GM23338 (cell line): ENCODE results near the gene SLC22A3. TPM values are rescaled to one million over a fixed set of nuclear protein-coding genes. Genes with fewer than 3 reads are reported as not detected.

Experiments
- ATAC-seq: fragments of 200-7000 bp; cut with Tn5 transposase; 3 replicates; pipeline ENCODE4 v1.9.1; 2020
- DNase-seq: peaks from one replicate; pipeline ENCODE4 v3.0.0-alpha.2; 2015; ENCODE audit warnings: low spot score
- H2AFZ ChIP-seq: fragments of 200-600 bp; sonication (generic); 2 replicates; pipeline ENCODE4 v1.8.0; 2016; ENCODE audit warnings: antibody characterized with exemption, mild to moderate bottlenecking, moderate library complexity
- H3F3A ChIP-seq: fragments of 200-600 bp; sonication (generic); replicated peaks from 2 replicates; pipeline ENCODE4 v1.8.0; 2017; ENCODE audit warnings: antibody characterized with exemption, mixed run types, low read depth
- H3K27ac ChIP-seq: fragments of 200-600 bp; sonication (generic); 2 replicates; pipeline ENCODE4 v1.6.1; 2016; ENCODE audit warnings: low read depth
- H3K27me3 ChIP-seq: fragments of 200-600 bp; sonication (generic); 2 replicates; pipeline ENCODE4 v1.8.0; 2016; ENCODE audit warnings: mild to moderate bottlenecking, mixed run types, moderate library complexity; ENCODE audit not compliant: insufficient read depth
- H3K36me3 ChIP-seq: fragments of 200-600 bp; sonication (generic); 2 replicates; pipeline ENCODE4 v1.8.0; 2016; ENCODE audit warnings: mild to moderate bottlenecking; ENCODE audit not compliant: insufficient read depth
- H3K4me1 ChIP-seq: fragments of 200-600 bp; sonication (generic); 2 replicates; pipeline ENCODE4 v1.8.0; 2016; ENCODE audit warnings: mild to moderate bottlenecking, moderate library complexity; ENCODE audit not compliant: insufficient read depth
- H3K4me2 ChIP-seq: fragments of 200-600 bp; sonication (generic); 2 replicates; pipeline ENCODE4 v1.7.1; 2017; ENCODE audit warnings: mixed run types
- H3K4me3 ChIP-seq: fragments of 200-600 bp; sonication (generic); 2 replicates; pipeline ENCODE4 v1.6.1; 2016; ENCODE audit warnings: mixed run types
- H3K79me2 ChIP-seq: fragments of 200-600 bp; sonication (generic); replicated peaks from 2 replicates; pipeline ENCODE4 v1.8.0; 2017; ENCODE audit warnings: mild to moderate bottlenecking; ENCODE audit not compliant: insufficient read depth
- H3K9me2 ChIP-seq: fragments of 200-600 bp; sonication (generic); 2 replicates; pipeline ENCODE4 v1.8.0; 2017; ENCODE audit not compliant: insufficient read depth
- H4K20me1 ChIP-seq: fragments of 200-600 bp; sonication (generic); replicated peaks from 2 replicates; pipeline ENCODE4 v1.8.0; 2017; ENCODE audit warnings: mild to moderate bottlenecking; ENCODE audit not compliant: insufficient read depth
- H3K27ac Mint-ChIP-seq: 2 replicates; pipeline ENCODE4 v1.8.0; 2020; ENCODE audit warnings: inconsistent platforms, mild to moderate bottlenecking, moderate library complexity, mixed read lengths
- H3K27me3 Mint-ChIP-seq: 3 replicates; pipeline ENCODE4 v1.8.0; 2022; ENCODE audit warnings: low read depth, mild to moderate bottlenecking, moderate library complexity, mixed read lengths, inconsistent platforms; ENCODE audit not compliant: insufficient read depth, poor library complexity
- H3K36me3 Mint-ChIP-seq: 3 replicates; pipeline ENCODE4 v1.8.0; 2021; ENCODE audit warnings: low read depth, mild to moderate bottlenecking, inconsistent platforms, moderate library complexity, mixed read lengths
- H3K4me1 Mint-ChIP-seq: 3 replicates; pipeline ENCODE4 v1.8.0; 2020; ENCODE audit warnings: mild to moderate bottlenecking, inconsistent platforms, mixed read lengths
- H3K4me3 Mint-ChIP-seq: 3 replicates; pipeline ENCODE4 v1.8.0; 2021; ENCODE audit warnings: moderate library complexity, mild to moderate bottlenecking, inconsistent platforms, mixed read lengths
- H3K9me3 Mint-ChIP-seq: 3 replicates; pipeline ENCODE4 v1.8.0; 2020; ENCODE audit warnings: moderate library complexity, mild to moderate bottlenecking, inconsistent platforms, mixed read lengths
- CREB1 ChIP-seq: fragments of 250-450 bp; sonication (Bioruptor Pico); IDR thresholded peaks from 2 replicates; pipeline ENCODE4 v1.5.0; 2020; ENCODE audit warnings: low read depth, mild to moderate bottlenecking, moderate library complexity
- EZH2 ChIP-seq: fragments of 200-600 bp; sonication (generic); IDR thresholded peaks from one replicate; pipeline ENCODE4 v1.8.0; 2017; ENCODE audit warnings: antibody characterized with exemption, mild to moderate bottlenecking, low read depth; ENCODE audit not compliant: unreplicated experiment
- EZH2phosphoT487 ChIP-seq: fragments of 200-600 bp; sonication (generic); IDR thresholded peaks from one replicate; pipeline ENCODE4 v1.8.1; 2018; ENCODE audit warnings: antibody characterized with exemption; ENCODE audit not compliant: unreplicated experiment
- NANOG ChIP-seq: IDR thresholded peaks from 2 replicates; pipeline ENCODE4 v1.6.1; 2016; ENCODE audit warnings: antibody characterized with exemption, borderline replicate concordance
- POLR2AphosphoS5 ChIP-seq: IDR thresholded peaks from 2 replicates; pipeline ENCODE4 v1.6.1; 2016; ENCODE audit warnings: antibody characterized with exemption, low read depth
- STAT1 ChIP-seq: IDR thresholded peaks from one replicate; pipeline ENCODE4 v1.6.1; 2016; ENCODE audit warnings: antibody characterized with exemption; ENCODE audit not compliant: unreplicated experiment
- ZNF114 ChIP-seq: fragments of 250-450 bp; sonication (Bioruptor Pico); IDR thresholded peaks from 2 replicates; pipeline ENCODE4 v1.5.0; 2020; ENCODE audit warnings: mild to moderate bottlenecking, moderate library complexity
- ZNF331 ChIP-seq: fragments of 250-450 bp; sonication (Bioruptor Pico); IDR thresholded peaks from 2 replicates; pipeline ENCODE4 v1.5.0; 2020; ENCODE audit warnings: low read depth, mild to moderate bottlenecking, moderate library complexity
- polyA plus RNA-seq: library from polyadenylated mRNA; unstranded; fragments of >200 nt; fragmentation: Nextera tagmentation; extraction: Ambion mirVana; gene quantifications from 2 replicates; pipeline ENCODE4 v1.2.1, GENCODE V29; 2016
- total RNA-seq: library from RNA; depleted of rRNA; stranded (reverse); fragments of >200 nt; shearing (Covaris generic); gene quantifications from 2 replicates; pipeline ENCODE4 v1.2.3, GENCODE V29; 2014
- TF ChIP-seq, protein P1 (sequence below), 2 experiments: fragments of 200-600 bp in 1 of 2; sonication (generic) in 1 of 2; conservative IDR thresholded peaks; 2 replicates each; pipeline versions ENCODE4 v1.5.1 to v1.6.1; 2016 to 2017; ENCODE audit warnings: antibody characterized with exemption in 2 of 2, low read depth in 2 of 2, mild to moderate bottlenecking in 2 of 2, moderate library complexity in 1 of 2
- TF ChIP-seq, protein P2 (sequence below): IDR thresholded peaks from one replicate; pipeline ENCODE4 v1.6.1; 2018; ENCODE audit warnings: antibody characterized with exemption; ENCODE audit not compliant: unreplicated experiment
- TF ChIP-seq, protein P3 (sequence below): IDR thresholded peaks from 2 replicates; pipeline ENCODE4 v1.6.1; 2016; ENCODE audit warnings: antibody characterized with exemption

SLC22A3 gene
- total and polyA plus RNA-seq, 2 experiments from 2014 or later = 0.78 to 3.2 TPM

DNA sequence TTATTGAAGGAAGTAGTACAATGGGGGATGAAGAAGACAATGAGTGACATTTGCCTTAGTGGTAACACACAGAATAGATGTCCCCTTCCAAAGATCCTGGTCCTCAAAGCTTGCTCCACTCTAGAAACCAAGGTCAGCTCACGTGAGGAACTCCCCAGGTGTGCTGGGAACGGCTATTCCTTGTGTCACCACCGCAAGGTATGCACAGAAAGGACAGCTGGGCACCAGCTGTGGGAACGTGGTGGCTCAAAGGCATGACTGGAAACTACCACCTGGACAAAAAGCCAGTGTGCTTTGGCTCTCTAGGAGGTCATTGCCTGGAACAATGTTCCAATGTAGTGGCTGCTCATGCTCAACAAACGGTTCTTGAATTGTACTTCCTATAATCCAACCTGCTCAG lies 94.0 kb downstream of the SLC22A3 start:
- peaks cover 9% of the 10 kb centered on the region for H3K4me1 Mint-ChIP-seq
- no peak for ATAC-seq

More for the DNA sequence above, 94.0 kb downstream of the SLC22A3 start:
- Mint-ChIP-seq H3K27me3 (no peaks in the 10 kb centered on the region), H3K36me3 (peaks cover 3% of the 10 kb centered on the region; the same call in 1 of the 3 replicates), H3K27ac (no peak overlapping the region), H3K9me3 (no peaks in the 10 kb centered on the region), H3K4me3 (no peak overlapping the region)
- no peaks in the 10 kb centered on the region for H3K4me1 ChIP-seq
- DNase-seq = no peak
- TF ChIP-seq POLR2AphosphoS5 = no peak
- no peak for TF ChIP-seq STAT1
- TF ChIP-seq, protein P1, sequence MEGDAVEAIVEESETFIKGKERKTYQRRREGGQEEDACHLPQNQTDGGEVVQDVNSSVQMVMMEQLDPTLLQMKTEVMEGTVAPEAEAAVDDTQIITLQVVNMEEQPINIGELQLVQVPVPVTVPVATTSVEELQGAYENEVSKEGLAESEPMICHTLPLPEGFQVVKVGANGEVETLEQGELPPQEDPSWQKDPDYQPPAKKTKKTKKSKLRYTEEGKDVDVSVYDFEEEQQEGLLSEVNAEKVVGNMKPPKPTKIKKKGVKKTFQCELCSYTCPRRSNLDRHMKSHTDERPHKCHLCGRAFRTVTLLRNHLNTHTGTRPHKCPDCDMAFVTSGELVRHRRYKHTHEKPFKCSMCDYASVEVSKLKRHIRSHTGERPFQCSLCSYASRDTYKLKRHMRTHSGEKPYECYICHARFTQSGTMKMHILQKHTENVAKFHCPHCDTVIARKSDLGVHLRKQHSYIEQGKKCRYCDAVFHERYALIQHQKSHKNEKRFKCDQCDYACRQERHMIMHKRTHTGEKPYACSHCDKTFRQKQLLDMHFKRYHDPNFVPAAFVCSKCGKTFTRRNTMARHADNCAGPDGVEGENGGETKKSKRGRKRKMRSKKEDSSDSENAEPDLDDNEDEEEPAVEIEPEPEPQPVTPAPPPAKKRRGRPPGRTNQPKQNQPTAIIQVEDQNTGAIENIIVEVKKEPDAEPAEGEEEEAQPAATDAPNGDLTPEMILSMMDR (conservative IDR thresholded peaks at IDR 0.05; ENCODE audit: low read depth in 2 of 2) = no peak
- TF ChIP-seq EZH2phosphoT487 = no peak
- TF ChIP-seq EZH2 = no peak
- TF ChIP-seq ZNF114 = no peak
- TF ChIP-seq, protein P2, sequence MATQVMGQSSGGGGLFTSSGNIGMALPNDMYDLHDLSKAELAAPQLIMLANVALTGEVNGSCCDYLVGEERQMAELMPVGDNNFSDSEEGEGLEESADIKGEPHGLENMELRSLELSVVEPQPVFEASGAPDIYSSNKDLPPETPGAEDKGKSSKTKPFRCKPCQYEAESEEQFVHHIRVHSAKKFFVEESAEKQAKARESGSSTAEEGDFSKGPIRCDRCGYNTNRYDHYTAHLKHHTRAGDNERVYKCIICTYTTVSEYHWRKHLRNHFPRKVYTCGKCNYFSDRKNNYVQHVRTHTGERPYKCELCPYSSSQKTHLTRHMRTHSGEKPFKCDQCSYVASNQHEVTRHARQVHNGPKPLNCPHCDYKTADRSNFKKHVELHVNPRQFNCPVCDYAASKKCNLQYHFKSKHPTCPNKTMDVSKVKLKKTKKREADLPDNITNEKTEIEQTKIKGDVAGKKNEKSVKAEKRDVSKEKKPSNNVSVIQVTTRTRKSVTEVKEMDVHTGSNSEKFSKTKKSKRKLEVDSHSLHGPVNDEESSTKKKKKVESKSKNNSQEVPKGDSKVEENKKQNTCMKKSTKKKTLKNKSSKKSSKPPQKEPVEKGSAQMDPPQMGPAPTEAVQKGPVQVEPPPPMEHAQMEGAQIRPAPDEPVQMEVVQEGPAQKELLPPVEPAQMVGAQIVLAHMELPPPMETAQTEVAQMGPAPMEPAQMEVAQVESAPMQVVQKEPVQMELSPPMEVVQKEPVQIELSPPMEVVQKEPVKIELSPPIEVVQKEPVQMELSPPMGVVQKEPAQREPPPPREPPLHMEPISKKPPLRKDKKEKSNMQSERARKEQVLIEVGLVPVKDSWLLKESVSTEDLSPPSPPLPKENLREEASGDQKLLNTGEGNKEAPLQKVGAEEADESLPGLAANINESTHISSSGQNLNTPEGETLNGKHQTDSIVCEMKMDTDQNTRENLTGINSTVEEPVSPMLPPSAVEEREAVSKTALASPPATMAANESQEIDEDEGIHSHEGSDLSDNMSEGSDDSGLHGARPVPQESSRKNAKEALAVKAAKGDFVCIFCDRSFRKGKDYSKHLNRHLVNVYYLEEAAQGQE = no peak
- TF ChIP-seq CREB1 (CRISPR knock-in tag) = no peak
- no peak for TF ChIP-seq NANOG
- TF ChIP-seq, protein P3, sequence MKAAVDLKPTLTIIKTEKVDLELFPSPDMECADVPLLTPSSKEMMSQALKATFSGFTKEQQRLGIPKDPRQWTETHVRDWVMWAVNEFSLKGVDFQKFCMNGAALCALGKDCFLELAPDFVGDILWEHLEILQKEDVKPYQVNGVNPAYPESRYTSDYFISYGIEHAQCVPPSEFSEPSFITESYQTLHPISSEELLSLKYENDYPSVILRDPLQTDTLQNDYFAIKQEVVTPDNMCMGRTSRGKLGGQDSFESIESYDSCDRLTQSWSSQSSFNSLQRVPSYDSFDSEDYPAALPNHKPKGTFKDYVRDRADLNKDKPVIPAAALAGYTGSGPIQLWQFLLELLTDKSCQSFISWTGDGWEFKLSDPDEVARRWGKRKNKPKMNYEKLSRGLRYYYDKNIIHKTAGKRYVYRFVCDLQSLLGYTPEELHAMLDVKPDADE = no peak
- no peak for TF ChIP-seq ZNF331 (CRISPR knock-in tag)
- H2AFZ ChIP-seq = no peak overlapping the region
- no peaks in the 10 kb centered on the region for H3F3A ChIP-seq
- no peak overlapping the region for H3K4me3 ChIP-seq
- no peaks in the 10 kb centered on the region for H3K36me3 ChIP-seq
- H4K20me1 ChIP-seq = no peaks in the 10 kb centered on the region
- H3K79me2 ChIP-seq = no peaks in the 10 kb centered on the region
- H3K9me2 ChIP-seq = 0 out of 2 replicates have a peak, but pooled peaks cover 4% of the 10 kb centered on the region
- no peaks in the 10 kb centered on the region for H3K27me3 ChIP-seq
- H3K27ac ChIP-seq = no peak overlapping the region
- H3K4me2 ChIP-seq = no peak overlapping the region
